K562 (cell line): ENCODE measurements around the gene ZNF571. TPM values are rescaled to one million over a fixed set of nuclear protein-coding genes. Genes with fewer than 3 reads are reported as not detected.

ENCODE experiments used
- ATAC-seq: fragments of 200-7000 bp; cut with Tn5 transposase; 3 replicates; pipeline ENCODE4 v1.9.1; 2020; ENCODE audit warnings: moderate library complexity
- BruUV-seq: library from RNA; stranded (reverse); fragments of 400-500 nt; replicated peaks from 2 replicates; lab custom pipeline; 2021; lab: Mats Ljungman, UMichigan
- CTCF ChIA-PET: fragments of 300-600 bp; formaldehyde crosslinking; extraction: SDS; loops from one replicate; lab custom pipeline; 2021; ENCODE audit warnings: low intra/inter-chr PET ratio; lab: Yijun Ruan, JAX
- POLR2A ChIA-PET: fragments of 300-600, 350-650 bp; sonication (Branson Sonifier 250); formaldehyde crosslinking; extraction: SDS; loops from one replicate; lab custom pipeline; 2021; ENCODE audit warnings: antibody characterized with exemption, inconsistent platforms; lab: Yijun Ruan, JAX
- DNase-seq, 4 experiments: peaks; one replicate each; pipeline versions ENCODE4 v3.0.0 to v3.0.0-alpha.2; 2011 to 2018; ENCODE audit warnings: low spot score in 3 of 4, mixed read lengths in 3 of 4; ENCODE audit errors: extremely low read depth in 1 of 4
- FAIRE-seq: peaks from 2 replicates; lab custom pipeline; 2011; peaks lifted over from hg19 to GRCh38; lab: Jason Lieb, UNC
- H2AFZ ChIP-seq: 2 replicates; pipeline ENCODE4 v1.6.0; 2011; ENCODE audit warnings: low read depth, low read length, control low read depth, inconsistent platforms
- H3K27ac ChIP-seq: fragments of 200-600 bp; 3 replicates; pipeline ENCODE4 v1.8.0; 2011; ENCODE audit warnings: low read depth, mild to moderate bottlenecking, control low read depth, inconsistent platforms, low read length, moderate library complexity, mixed read lengths; ENCODE audit errors: extremely low read depth
- H3K27me3 ChIP-seq, 2 experiments: fragments of 300-600 bp in 1 of 2; 2 replicates in 1 of 2; 3 replicates in 1 of 2; pipeline versions ENCODE4 v1.6.0 to v1.8.0; 2011; ENCODE audit warnings: inconsistent platforms in 2 of 2, low read length in 2 of 2, mild to moderate bottlenecking in 1 of 2, mixed read lengths in 1 of 2, moderate library complexity in 1 of 2; ENCODE audit not compliant: control insufficient read depth in 2 of 2, insufficient read depth in 2 of 2
- H3K36me3 ChIP-seq: fragments of 300-600 bp; 3 replicates; pipeline ENCODE4 v1.8.0; 2011; ENCODE audit warnings: mild to moderate bottlenecking, low read length, inconsistent platforms; ENCODE audit not compliant: control insufficient read depth, insufficient read depth
- H3K4me1 ChIP-seq, 2 experiments: fragments of 200-600 bp in 1 of 2; replicated peaks in 1 of 2; 2 replicates in 1 of 2; 3 replicates in 1 of 2; pipeline versions ENCODE4 v1.5.1 to v1.8.0; 2011; ENCODE audit warnings: inconsistent platforms in 2 of 2, low read length in 2 of 2, mild to moderate bottlenecking in 1 of 2, mixed read lengths in 1 of 2, moderate library complexity in 1 of 2; ENCODE audit not compliant: control insufficient read depth in 2 of 2, insufficient read depth in 2 of 2
- H3K4me2 ChIP-seq: 2 replicates; pipeline ENCODE4 v1.6.1; 2011; ENCODE audit warnings: low read length, control low read depth, inconsistent platforms, mixed read lengths; ENCODE audit not compliant: insufficient read depth
- H3K4me3 ChIP-seq: fragments of 200-600 bp; sonication (generic), shearing (Covaris generic); 2 replicates; pipeline ENCODE4 v1.5.1; 2016; ENCODE audit warnings: control low read depth, inconsistent platforms
- H3K79me2 ChIP-seq: fragments of 200-600 bp; 3 replicates; pipeline ENCODE4 v1.8.0; 2011; ENCODE audit warnings: low read length, inconsistent platforms; ENCODE audit not compliant: control insufficient read depth, insufficient read depth
- H3K9ac ChIP-seq, 2 experiments: 2 replicates each; pipeline versions ENCODE4 v1.6.0 to v1.6.1; 2011; ENCODE audit warnings: low read depth in 2 of 2, low read length in 2 of 2, control low read depth in 1 of 2, inconsistent platforms in 1 of 2, mild to moderate bottlenecking in 1 of 2, mixed read lengths in 1 of 2; ENCODE audit not compliant: insufficient read depth in 1 of 2
- H3K9me1 ChIP-seq: one replicate; pipeline ENCODE4 v1.6.0; 2011; ENCODE audit warnings: inconsistent platforms, mild to moderate bottlenecking, low read length, moderate library complexity; ENCODE audit not compliant: control insufficient read depth, insufficient read depth
- H3K9me3 ChIP-seq: replicated peaks from 2 replicates; pipeline ENCODE4 v1.5.1; 2011; ENCODE audit warnings: low read depth, low read length, inconsistent platforms; ENCODE audit not compliant: control insufficient read depth, insufficient read depth
- H4K20me1 ChIP-seq: replicated peaks from 2 replicates; pipeline ENCODE4 v1.6.1; 2011; ENCODE audit warnings: low read length, inconsistent platforms, mixed read lengths; ENCODE audit not compliant: control insufficient read depth, insufficient read depth
- L3MBTL2 ChIP-seq: fragments of 450-650 bp; IDR thresholded peaks from 2 replicates; pipeline ENCODE4 v1.6.1; 2016; ENCODE audit warnings: mild to moderate bottlenecking, moderate library complexity
- PCBP1 ChIP-seq: fragments of 200-400 bp; formaldehyde crosslinking; IDR thresholded peaks from 2 replicates; pipeline ENCODE4 v1.6.1; 2018; ENCODE audit warnings: mild to moderate bottlenecking, low read depth, low read length; ENCODE audit not compliant: poor library complexity, severe bottlenecking
- ZNF274 ChIP-seq: IDR thresholded peaks from 2 replicates; pipeline ENCODE4 v1.6.1; 2011; ENCODE audit warnings: low read depth, mild to moderate bottlenecking, low read length, moderate library complexity, borderline replicate concordance
- WGBS: fragments of 100-300 bp; shearing (Covaris generic); methylation state at CpG from one replicate; pipeline ENCODE4 v1.1.6; 2016; ENCODE audit warnings: low coverage, mixed read lengths; ENCODE audit not compliant: insufficient coverage; ENCODE audit errors: missing lambda C conversion rate; 5-methylcytosine and 5-hydroxymethylcytosine counted together
- in situ Hi-C: fragments of 300-500 bp; cut with MboI; formaldehyde crosslinking; loops from 4 replicates; pipeline ENCODE4 v1.15.0; 2018; ENCODE audit warnings: inconsistent platforms, mixed read lengths
- intact Hi-C: fragments of 100-400 bp; cut with micrococcal nuclease; formaldehyde crosslinking; loops from 2 replicates; pipeline ENCODE4 v1.14.2; 2022
- polyA plus RNA-seq, 8 experiments: library from polyadenylated mRNA; depleted of rRNA in 4 of 8; stranded (reverse) in 5 of 8; unstranded in 3 of 8; fragments of >200 nt; fragmentation: Nextera tagmentation in 2 of 8; fragmentation: Illumina TruSeq in 1 of 8; extraction: Ambion mirVana in 2 of 8; extraction: Trizol in 1 of 8; gene quantifications; 2 replicates each; pipeline versions ENCODE4 v1.2.1 to v1.2.3, GENCODE V29; 2011 to 2014; ENCODE audit warnings: inconsistent platforms in 1 of 8, missing spikeins in 1 of 8
- total RNA-seq, 7 experiments: library from RNA; depleted of rRNA in 6 of 7; stranded (reverse); fragments of >200 nt in 6 of 7; fragmentation: Illumina TruSeq in 2 of 7; extraction: Trizol in 2 of 7; gene quantifications; 2 replicates each; pipeline versions ENCODE4 v1.2.1 to v1.2.3, GENCODE V29; 2011 to 2021; ENCODE audit warnings: low replicate concordance in 1 of 7
- TF ChIP-seq, protein P1 (sequence below): fragments of 450-650 bp; IDR thresholded peaks from 2 replicates; pipeline ENCODE4 v1.6.1; 2016; ENCODE audit warnings: mild to moderate bottlenecking, moderate library complexity

The ZNF571 gene
- total and polyA plus RNA-seq, 9 of the 15 experiments (the other 6 are each of a cell fraction or from before 2014, with no cell fraction given) = 0.82 to 3.9 (median 2.0) TPM

DNA sequence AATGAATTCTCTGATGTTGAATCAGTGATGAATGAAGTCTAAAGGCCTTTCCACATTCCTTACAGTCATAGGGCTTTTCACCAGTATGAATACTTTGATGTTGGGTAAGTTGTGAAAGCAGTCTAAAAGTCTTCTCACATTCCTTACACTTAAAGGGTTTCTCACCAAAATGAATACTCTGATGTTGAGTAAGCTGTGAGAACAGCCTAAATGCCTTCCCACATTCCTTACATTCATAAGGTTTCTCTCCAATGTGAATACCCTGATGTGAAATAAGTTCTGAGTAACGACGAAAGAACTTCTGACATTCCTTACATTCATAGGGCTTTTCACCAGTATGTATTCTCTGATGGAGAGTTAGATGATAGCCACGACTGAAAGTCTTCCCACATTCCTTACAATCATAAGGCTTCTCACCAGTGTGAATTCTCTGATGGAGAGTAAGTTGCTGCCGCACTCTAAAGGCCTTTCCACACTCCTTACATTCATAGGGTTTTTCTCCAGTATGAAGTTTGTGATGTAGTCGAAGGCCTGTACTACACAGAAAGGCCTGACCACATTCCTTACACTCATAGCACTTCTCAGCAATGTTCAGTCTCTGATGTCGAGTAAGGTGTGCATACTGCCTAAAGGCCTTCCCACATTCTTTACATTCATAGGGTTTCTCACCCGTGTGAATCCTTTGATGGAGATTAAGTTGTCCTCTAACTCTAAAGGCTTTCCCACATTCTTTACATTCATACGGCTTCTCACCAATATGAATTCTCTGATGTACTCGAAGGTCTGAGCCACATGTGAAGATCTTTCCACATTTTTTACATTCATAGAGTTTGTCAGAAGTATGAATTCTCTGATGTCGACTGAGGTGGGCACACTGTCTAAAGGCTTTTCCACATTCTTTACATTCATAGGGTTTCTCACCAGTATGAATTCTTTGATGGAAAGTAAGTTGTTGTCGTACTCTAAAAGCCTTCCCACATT lies 40.8 kb upstream of the ZNF571 start:
- no peak overlapping the region for H3K4me2 ChIP-seq
- TF ChIP-seq, protein P1, sequence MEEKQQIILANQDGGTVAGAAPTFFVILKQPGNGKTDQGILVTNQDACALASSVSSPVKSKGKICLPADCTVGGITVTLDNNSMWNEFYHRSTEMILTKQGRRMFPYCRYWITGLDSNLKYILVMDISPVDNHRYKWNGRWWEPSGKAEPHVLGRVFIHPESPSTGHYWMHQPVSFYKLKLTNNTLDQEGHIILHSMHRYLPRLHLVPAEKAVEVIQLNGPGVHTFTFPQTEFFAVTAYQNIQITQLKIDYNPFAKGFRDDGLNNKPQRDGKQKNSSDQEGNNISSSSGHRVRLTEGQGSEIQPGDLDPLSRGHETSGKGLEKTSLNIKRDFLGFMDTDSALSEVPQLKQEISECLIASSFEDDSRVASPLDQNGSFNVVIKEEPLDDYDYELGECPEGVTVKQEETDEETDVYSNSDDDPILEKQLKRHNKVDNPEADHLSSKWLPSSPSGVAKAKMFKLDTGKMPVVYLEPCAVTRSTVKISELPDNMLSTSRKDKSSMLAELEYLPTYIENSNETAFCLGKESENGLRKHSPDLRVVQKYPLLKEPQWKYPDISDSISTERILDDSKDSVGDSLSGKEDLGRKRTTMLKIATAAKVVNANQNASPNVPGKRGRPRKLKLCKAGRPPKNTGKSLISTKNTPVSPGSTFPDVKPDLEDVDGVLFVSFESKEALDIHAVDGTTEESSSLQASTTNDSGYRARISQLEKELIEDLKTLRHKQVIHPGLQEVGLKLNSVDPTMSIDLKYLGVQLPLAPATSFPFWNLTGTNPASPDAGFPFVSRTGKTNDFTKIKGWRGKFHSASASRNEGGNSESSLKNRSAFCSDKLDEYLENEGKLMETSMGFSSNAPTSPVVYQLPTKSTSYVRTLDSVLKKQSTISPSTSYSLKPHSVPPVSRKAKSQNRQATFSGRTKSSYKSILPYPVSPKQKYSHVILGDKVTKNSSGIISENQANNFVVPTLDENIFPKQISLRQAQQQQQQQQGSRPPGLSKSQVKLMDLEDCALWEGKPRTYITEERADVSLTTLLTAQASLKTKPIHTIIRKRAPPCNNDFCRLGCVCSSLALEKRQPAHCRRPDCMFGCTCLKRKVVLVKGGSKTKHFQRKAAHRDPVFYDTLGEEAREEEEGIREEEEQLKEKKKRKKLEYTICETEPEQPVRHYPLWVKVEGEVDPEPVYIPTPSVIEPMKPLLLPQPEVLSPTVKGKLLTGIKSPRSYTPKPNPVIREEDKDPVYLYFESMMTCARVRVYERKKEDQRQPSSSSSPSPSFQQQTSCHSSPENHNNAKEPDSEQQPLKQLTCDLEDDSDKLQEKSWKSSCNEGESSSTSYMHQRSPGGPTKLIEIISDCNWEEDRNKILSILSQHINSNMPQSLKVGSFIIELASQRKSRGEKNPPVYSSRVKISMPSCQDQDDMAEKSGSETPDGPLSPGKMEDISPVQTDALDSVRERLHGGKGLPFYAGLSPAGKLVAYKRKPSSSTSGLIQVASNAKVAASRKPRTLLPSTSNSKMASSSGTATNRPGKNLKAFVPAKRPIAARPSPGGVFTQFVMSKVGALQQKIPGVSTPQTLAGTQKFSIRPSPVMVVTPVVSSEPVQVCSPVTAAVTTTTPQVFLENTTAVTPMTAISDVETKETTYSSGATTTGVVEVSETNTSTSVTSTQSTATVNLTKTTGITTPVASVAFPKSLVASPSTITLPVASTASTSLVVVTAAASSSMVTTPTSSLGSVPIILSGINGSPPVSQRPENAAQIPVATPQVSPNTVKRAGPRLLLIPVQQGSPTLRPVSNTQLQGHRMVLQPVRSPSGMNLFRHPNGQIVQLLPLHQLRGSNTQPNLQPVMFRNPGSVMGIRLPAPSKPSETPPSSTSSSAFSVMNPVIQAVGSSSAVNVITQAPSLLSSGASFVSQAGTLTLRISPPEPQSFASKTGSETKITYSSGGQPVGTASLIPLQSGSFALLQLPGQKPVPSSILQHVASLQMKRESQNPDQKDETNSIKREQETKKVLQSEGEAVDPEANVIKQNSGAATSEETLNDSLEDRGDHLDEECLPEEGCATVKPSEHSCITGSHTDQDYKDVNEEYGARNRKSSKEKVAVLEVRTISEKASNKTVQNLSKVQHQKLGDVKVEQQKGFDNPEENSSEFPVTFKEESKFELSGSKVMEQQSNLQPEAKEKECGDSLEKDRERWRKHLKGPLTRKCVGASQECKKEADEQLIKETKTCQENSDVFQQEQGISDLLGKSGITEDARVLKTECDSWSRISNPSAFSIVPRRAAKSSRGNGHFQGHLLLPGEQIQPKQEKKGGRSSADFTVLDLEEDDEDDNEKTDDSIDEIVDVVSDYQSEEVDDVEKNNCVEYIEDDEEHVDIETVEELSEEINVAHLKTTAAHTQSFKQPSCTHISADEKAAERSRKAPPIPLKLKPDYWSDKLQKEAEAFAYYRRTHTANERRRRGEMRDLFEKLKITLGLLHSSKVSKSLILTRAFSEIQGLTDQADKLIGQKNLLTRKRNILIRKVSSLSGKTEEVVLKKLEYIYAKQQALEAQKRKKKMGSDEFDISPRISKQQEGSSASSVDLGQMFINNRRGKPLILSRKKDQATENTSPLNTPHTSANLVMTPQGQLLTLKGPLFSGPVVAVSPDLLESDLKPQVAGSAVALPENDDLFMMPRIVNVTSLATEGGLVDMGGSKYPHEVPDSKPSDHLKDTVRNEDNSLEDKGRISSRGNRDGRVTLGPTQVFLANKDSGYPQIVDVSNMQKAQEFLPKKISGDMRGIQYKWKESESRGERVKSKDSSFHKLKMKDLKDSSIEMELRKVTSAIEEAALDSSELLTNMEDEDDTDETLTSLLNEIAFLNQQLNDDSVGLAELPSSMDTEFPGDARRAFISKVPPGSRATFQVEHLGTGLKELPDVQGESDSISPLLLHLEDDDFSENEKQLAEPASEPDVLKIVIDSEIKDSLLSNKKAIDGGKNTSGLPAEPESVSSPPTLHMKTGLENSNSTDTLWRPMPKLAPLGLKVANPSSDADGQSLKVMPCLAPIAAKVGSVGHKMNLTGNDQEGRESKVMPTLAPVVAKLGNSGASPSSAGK = peak; percentile 53
- TF ChIP-seq L3MBTL2 = peak; percentile 30; the same call in 1 of the 2 replicates
- no peak for TF ChIP-seq PCBP1
- peak; percentile 64; the same call in 1 of the 2 replicates for TF ChIP-seq ZNF274
- H3K9me1 ChIP-seq = no peaks in the 10 kb centered on the region
- ATAC-seq (no peak), FAIRE-seq (no peak), DNase-seq (no peak)
- H3K27ac ChIP-seq = no peak overlapping the region
- H3K27me3 ChIP-seq = no peaks in the 10 kb centered on the region
- BruUV-seq = no TSS peak
- in situ Hi-C loops (no loop called here), intact Hi-C loops (no loop called here)
- H2AFZ ChIP-seq = no peak overlapping the region
- WGBS = 47% methylated on average over 11 of the region's 11 CpGs
- peaks cover 8% of the 10 kb centered on the region for H3K9me3 ChIP-seq
- no peaks in the 10 kb centered on the region for H3K79me2 ChIP-seq
- H4K20me1 ChIP-seq = no peaks in the 10 kb centered on the region
- POLR2A ChIA-PET = no interaction called here
- H3K36me3 ChIP-seq = no peaks in the 10 kb centered on the region; the same call in 2 of the 3 replicates
- H3K9ac ChIP-seq = no peak overlapping the region
- no peak overlapping the region for H3K4me3 ChIP-seq
- CTCF ChIA-PET = interaction anchor here (0.7 kb wide), 1 partner anchor 240 kb away, joined by 3 read pairs; no protein-coding TSS in a partner anchor
- no peaks in the 10 kb centered on the region for H3K4me1 ChIP-seq
